Activated CD8-positive, alpha-beta T cell treated with anti-CD3 and anti-CD28 coated beads for 36 hours (primary cell): ENCODE results near the gene VTI1A. TPM values are rescaled to one million over a fixed set of nuclear protein-coding genes. Genes with fewer than 3 reads are reported as not detected.

Source experiments
- ATAC-seq: fragments of 200-7000 bp; cut with Tn5 transposase; one replicate; pipeline ENCODE4 v1.10.0; 2021; ENCODE audit warnings: mild to moderate bottlenecking, moderate library complexity
- CTCF ChIA-PET: fragments of 350-600 bp; sonication (Branson Sonifier 250); formaldehyde crosslinking; loops from one replicate; lab custom pipeline; 2021; ENCODE audit warnings: antibody characterized with exemption; lab: Charles Lee
- POLR2A ChIA-PET: fragments of 350-600 bp; sonication (Branson Sonifier 250); formaldehyde crosslinking; loops from one replicate; lab custom pipeline; 2021; ENCODE audit warnings: antibody characterized with exemption; lab: Charles Lee
- DNase-seq: peaks from one replicate; pipeline ENCODE4 v3.0.0-alpha.2; 2020
- H3K27ac Mint-ChIP-seq: one replicate; pipeline ENCODE4 v1.8.0; 2021; ENCODE audit warnings: mild to moderate bottlenecking, mixed read lengths
- H3K27me3 Mint-ChIP-seq: one replicate; pipeline ENCODE4 v1.8.0; 2021; ENCODE audit warnings: mixed read lengths
- H3K36me3 Mint-ChIP-seq: one replicate; pipeline ENCODE4 v1.8.0; 2021; ENCODE audit warnings: low read depth, mixed read lengths
- H3K4me1 Mint-ChIP-seq: one replicate; pipeline ENCODE4 v1.8.0; 2021; ENCODE audit warnings: low read depth, mixed read lengths
- H3K4me3 Mint-ChIP-seq: one replicate; pipeline ENCODE4 v1.8.0; 2021; ENCODE audit warnings: mild to moderate bottlenecking, moderate library complexity, mixed read lengths
- H3K9me3 Mint-ChIP-seq: one replicate; pipeline ENCODE4 v1.8.0; 2021; ENCODE audit warnings: mixed read lengths
- intact Hi-C: fragments of 100-400 bp; cut with micrococcal nuclease; formaldehyde crosslinking; loops from one replicate; pipeline ENCODE4 v1.10.0; 2022
- total RNA-seq, 2 experiments: library from RNA; stranded (reverse); gene quantifications; one replicate each; pipeline ENCODE4 v1.2.3, GENCODE V29; 2021
- TF ChIP-seq, protein P1 (sequence below): fragments of 200-600 bp; IDR thresholded peaks from one replicate; pipeline ENCODE4 v1.8.0; 2022; ENCODE audit warnings: antibody characterized with exemption, mild to moderate bottlenecking

The VTI1A gene
- total RNA-seq, 2 experiments from 2014 or later, result 29.4 to 30.0 TPM

DNA sequence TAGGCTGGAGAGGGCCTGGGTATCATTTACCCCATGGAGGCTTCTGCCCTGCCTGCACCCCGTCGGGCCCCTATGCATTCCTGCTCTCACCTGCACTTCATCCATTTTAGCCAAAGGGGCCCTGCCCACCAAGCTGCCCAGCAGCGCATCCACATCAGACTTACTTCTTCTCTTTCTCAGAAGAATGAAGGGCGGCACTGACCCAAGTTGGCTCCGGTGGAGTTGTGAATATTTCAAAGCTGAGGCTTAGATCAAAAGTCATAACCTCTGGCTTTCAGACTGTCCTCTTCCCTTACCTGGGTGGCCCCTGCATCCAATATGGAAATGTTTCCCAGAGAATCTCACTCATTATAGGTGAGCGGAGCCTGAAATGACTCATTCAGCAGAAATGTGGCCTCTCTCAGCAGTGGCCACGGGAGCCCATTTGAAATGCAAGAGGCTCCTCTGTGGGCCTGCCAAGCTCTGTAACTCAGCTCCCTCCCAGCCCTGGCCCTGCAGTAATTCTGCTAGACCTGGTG lies 385.4 kb downstream of the VTI1A start:
- Mint-ChIP-seq H3K27ac (no peak overlapping the region), H3K4me1 (peaks cover 2% of the 10 kb centered on the region), H3K36me3 (peaks cover 3% of the 10 kb centered on the region), H3K9me3 (no peaks in the 10 kb centered on the region), H3K27me3 (no peaks in the 10 kb centered on the region), H3K4me3 (no peak overlapping the region)
- intact Hi-C loops, result no loop called here
- no peak for ATAC-seq
- DNase-seq, result no peak
- ChIA-PET CTCF (no interaction called here), POLR2A (interaction anchor here (0.7 kb wide), 1 partner anchor 15 kb away, joined by 3 read pairs; no protein-coding TSS in a partner anchor)
- TF ChIP-seq, protein P1, sequence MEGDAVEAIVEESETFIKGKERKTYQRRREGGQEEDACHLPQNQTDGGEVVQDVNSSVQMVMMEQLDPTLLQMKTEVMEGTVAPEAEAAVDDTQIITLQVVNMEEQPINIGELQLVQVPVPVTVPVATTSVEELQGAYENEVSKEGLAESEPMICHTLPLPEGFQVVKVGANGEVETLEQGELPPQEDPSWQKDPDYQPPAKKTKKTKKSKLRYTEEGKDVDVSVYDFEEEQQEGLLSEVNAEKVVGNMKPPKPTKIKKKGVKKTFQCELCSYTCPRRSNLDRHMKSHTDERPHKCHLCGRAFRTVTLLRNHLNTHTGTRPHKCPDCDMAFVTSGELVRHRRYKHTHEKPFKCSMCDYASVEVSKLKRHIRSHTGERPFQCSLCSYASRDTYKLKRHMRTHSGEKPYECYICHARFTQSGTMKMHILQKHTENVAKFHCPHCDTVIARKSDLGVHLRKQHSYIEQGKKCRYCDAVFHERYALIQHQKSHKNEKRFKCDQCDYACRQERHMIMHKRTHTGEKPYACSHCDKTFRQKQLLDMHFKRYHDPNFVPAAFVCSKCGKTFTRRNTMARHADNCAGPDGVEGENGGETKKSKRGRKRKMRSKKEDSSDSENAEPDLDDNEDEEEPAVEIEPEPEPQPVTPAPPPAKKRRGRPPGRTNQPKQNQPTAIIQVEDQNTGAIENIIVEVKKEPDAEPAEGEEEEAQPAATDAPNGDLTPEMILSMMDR, result no peak

DNA sequence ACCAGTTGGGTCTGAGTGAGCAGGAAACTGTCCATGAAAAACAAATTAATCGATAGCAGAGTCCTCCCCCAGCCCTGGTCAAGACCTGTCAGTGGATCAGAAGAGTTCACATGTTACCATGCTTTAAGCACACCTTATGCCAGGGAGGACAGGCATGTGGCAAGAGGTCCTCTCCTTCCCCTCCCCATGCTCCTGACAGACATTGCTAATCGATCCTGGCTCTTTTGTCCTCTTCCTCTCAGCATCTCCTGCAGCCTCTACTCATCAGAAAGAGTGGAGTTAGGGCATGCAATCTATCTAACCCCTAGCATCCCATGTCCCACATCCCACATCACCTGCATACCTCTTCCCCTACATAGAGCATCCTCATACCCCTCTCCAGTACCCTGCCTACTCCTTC lies 385.9 kb downstream of the VTI1A start:
- TF ChIP-seq, protein P1, result no peak
- no peak overlapping the region for H3K4me3 Mint-ChIP-seq
- no peak for DNase-seq
- H3K27me3 Mint-ChIP-seq, result no peaks in the 10 kb centered on the region
- CTCF ChIA-PET, result no interaction called here
- POLR2A ChIA-PET, result interaction anchor here (0.7 kb wide), 1 partner anchor 16 kb away, joined by 3 read pairs; no protein-coding TSS in a partner anchor
- H3K9me3 Mint-ChIP-seq, result no peaks in the 10 kb centered on the region
- peaks cover 3% of the 10 kb centered on the region for H3K36me3 Mint-ChIP-seq
- no peak for ATAC-seq
- peaks cover 2% of the 10 kb centered on the region for H3K4me1 Mint-ChIP-seq
- no peak overlapping the region for H3K27ac Mint-ChIP-seq
- intact Hi-C loops, result no loop called here

DNA sequence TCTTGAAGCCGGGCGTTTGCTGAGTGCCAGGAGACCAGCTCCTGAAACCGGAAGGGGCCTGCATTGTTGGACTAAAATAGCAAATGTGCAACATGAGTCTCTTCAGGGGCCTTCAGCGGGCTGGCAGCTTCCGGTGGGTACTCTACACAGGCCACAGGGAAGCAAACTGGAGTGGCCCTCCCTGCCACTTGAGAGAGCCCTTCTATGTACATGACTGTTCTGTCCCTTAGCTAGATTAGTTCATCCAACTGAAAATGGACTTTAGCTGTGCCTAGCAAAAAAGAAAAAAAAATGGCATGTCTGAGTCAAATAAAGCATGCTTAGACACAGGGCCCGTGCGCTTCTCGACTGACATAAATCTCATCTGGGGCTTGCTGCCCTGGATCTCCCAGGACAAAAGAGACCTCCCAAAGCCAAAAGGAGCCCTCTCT lies 387.8 kb downstream of the VTI1A start:
- no peaks in the 10 kb centered on the region for H3K9me3 Mint-ChIP-seq
- intact Hi-C loops, result no loop called here
- H3K4me1 Mint-ChIP-seq, result peaks cover 2% of the 10 kb centered on the region
- ATAC-seq (no peak), DNase-seq (no peak)
- H3K27ac Mint-ChIP-seq, result no peak overlapping the region
- no peaks in the 10 kb centered on the region for H3K27me3 Mint-ChIP-seq
- TF ChIP-seq, protein P1, result no peak
- ChIA-PET POLR2A (no interaction called here), CTCF (no interaction called here)
- no peak overlapping the region for H3K4me3 Mint-ChIP-seq
- H3K36me3 Mint-ChIP-seq, result peaks cover 3% of the 10 kb centered on the region

DNA sequence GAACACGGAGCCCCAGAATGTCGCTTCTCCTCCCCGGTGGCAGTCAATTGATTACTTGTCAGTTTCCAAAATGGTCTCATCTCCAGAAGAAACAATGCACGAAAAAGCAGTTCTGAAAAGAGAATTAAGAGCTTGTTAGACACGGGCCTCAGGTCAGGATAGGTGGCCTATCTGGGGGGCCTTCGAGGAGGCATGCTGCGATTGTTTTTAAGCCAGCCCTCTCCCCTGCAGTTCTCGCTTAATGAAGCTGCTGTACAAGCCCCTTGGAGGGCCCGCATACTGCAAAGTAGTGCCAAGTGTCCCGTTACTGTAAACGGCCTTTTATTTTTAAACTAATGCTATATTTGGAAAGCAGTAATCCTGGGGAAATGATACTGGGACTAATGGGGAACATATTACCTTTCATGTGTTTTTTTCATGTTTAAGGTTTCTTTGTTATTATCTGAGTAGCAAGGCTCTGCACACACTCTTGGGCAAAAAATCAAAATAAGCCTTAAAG lies 388.3 kb downstream of the VTI1A start:
- Mint-ChIP-seq H3K27me3 (no peaks in the 10 kb centered on the region), H3K4me3 (no peak overlapping the region), H3K9me3 (no peaks in the 10 kb centered on the region), H3K27ac (no peak overlapping the region), H3K36me3 (peaks cover 3% of the 10 kb centered on the region), H3K4me1 (peaks cover 2% of the 10 kb centered on the region)
- DNase-seq (no peak), ATAC-seq (no peak)
- ChIA-PET POLR2A (no interaction called here), CTCF (no interaction called here)
- TF ChIP-seq, protein P1, result no peak
- intact Hi-C loops, result no loop called here

DNA sequence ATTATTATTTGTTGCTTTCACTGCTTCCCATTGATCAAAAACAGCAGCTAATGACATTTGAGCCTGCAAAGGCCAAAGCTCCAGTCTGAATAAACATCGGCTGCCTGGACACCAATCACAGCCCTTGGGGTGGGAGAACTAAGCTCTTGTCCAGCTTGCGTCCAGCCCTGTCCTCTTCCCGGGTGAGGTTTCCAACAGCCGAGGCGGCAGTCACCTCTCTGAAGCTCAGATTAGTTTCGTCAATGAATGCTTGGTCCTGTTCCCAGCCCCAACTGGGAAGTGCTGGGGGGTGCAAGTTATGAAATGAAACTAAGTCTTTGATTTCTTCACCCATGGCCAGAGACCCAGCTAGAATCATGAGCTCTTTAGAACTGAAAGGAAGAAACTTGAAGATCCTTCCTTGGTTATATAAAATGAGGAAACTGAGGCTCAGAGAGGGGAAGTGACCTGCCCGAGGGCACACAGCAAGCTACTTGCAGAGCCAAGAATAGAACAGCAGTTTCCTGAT lies 389.0 kb downstream of the VTI1A start:
- Mint-ChIP-seq H3K9me3 (no peaks in the 10 kb centered on the region), H3K27me3 (no peaks in the 10 kb centered on the region), H3K27ac (no peak overlapping the region), H3K36me3 (peaks cover 1% of the 10 kb centered on the region), H3K4me1 (peaks cover 2% of the 10 kb centered on the region), H3K4me3 (no peak overlapping the region)
- POLR2A ChIA-PET, result no interaction called here
- CTCF ChIA-PET, result no interaction called here
- intact Hi-C loops, result no loop called here
- ATAC-seq (no peak), DNase-seq (no peak)
- TF ChIP-seq, protein P1, result no peak
